ENCODE results near the gene OR10H4.
"Not testable (repeated sequence)": the region's sequence is repeated elsewhere in the genome, so short reads cannot be mapped to it uniquely, and the experiment has no call there.

Gene OR10H4, protein sequence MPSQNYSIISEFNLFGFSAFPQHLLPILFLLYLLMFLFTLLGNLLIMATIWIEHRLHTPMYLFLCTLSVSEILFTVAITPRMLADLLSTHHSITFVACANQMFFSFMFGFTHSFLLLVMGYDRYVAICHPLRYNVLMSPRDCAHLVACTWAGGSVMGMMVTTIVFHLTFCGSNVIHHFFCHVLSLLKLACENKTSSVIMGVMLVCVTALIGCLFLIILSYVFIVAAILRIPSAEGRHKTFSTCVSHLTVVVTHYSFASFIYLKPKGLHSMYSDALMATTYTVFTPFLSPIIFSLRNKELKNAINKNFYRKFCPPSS

DNA sequence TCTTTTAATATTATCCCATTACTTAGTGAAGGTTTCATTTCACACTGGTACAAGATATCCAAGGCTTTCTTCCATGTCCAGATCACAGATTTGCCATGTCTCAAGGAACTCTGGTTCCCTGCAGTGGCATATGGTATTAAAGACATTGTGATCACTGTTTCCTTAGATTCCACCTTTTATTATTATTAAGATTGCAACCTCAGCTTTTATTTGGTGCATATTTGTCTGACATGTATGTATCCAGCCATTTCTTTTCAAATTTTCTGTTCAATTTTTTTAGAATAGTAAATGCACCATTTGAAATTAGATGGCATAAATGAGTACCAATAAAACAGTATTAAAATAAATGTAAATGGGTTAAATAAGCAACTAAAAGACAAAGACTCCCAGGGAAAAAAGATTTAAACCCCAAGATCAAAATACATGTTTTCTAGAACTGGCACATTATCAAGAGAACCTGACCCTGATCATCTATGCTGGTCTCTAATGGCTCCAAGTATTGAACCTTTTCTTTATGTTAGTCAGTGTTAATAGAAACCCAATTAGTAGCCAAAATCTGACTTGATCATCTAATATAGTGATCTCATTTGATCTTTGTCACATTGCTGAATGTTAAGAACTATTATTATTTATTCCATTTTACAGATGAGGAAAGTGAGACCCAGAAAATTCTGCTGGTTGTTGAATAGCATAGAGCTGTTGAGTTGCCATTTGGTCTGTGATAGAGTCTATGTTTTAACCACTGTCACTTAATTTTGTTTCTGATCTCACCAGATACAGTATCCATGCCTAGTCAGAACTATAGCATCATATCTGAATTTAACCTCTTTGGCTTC is at the start of gene OR10H4:
Gene OR10H4, plus strand, starts transcription at position 786 of the 836 bp plus-strand sequence. Its CDS starts 0 bp downstream, at position 786.
- DNase-seq (ENCODE audit: low read depth in 2 of 2): no peak

DNA sequence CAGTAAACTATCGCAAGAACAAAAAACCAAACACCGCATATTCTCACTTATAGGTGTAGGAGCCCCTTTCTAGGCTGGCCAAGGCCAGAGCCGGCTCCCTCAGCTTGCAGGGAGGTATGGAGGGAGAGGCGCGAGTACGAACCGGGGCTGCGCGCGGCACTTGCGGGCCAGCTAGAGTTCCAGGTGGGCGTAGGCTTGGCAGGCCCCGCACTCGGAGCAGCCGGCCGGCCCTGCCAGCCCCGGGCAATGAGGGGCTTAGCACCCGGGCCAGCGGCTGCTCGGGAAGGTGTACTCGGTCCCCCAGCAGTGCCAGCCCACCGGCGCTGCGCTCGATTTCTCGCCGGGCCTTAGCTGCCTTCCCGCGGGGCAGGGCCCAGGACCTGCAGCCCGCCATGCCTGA is 49.2 kb upstream of the OR10H4 start:
- not testable (repeated sequence) for DNase-seq (ENCODE audit: low read depth in 2 of 2)

DNA sequence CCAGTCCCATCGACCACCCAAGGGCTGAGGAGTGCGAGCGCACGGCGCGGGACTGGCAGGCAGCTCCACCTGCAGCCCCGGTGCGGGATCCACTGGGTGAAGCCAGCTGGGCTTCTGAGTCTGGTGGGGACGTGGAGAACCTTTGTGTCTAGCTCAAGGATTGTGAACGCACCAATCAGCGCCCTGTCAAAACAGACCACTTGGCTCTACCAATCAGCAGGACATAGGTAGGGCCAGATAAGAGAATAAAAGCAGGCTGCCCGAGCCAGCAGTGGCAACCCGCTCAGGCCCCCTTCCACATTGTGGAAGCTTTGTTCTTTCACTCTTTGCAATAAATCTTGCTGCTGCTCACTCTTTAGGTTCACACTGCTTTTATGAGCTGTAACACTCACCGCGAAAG is 48.8 kb upstream of the OR10H4 start:
- DNase-seq (ENCODE audit: low read depth in 2 of 2): not testable (repeated sequence)

DNA sequence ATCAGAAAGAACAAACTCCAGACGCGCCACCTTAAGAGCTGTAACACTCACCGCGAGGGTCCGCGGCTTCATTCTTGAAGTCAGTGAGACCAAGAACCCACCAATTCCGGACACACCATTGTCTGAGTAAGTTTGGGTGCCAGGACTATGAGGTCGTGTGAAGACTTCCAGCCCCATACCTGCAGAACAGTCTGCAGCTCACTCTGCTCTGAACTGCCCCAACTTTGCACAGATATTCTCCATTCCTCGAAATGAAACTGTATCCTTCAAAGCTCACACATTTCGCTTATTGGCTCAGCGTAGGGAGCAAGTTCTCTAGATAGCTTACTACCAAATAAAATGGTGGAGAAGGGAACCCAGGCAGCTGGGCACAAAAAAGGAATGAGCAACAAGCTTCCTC is 48.3 kb upstream of the OR10H4 start:
- no peak for DNase-seq (ENCODE audit: low read depth in 2 of 2)

DNA sequence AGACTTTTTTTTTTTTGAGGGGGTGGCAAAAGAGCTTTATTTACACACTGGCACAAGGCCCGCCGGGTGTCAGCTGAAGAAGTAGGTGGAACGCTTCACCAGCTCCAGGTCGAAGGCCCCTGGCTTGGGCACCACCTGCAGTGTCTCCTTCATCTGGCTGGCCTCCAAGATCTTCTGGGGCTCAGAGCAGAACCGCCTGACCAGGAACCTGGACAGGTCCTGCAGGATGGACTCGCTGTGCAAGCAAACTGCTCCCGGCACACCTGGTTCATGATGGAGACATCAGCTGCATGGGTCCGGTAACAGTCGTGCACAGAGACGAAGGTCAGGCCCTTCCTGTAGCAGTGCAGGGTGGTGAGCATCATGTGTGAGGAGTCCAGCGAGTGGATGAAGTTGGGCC is 46.6 kb upstream of the OR10H4 start:
- no peak for DNase-seq (ENCODE audit: low read depth in 2 of 2)

DNA sequence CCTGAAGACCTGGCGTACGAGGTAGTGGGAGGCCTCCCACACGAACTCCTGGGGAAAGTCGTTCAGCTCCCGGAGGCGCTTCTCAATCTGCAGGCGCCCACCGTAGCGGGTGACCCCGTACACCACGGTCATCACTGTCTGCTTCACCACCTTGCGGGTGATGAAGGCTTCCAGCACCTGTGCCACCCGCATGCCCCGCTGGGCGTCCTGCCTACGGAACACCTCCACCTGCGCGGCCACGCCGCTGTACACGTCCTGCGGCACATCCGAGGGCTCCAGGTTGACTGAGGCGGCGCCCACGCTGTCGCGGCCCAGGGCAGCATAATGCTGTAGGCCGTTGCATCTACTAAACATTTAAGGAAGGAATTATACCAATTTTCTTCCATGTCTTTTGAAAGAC is 45.9 kb upstream of the OR10H4 start:
- not testable (repeated sequence) for DNase-seq (ENCODE audit: low read depth in 2 of 2)

DNA sequence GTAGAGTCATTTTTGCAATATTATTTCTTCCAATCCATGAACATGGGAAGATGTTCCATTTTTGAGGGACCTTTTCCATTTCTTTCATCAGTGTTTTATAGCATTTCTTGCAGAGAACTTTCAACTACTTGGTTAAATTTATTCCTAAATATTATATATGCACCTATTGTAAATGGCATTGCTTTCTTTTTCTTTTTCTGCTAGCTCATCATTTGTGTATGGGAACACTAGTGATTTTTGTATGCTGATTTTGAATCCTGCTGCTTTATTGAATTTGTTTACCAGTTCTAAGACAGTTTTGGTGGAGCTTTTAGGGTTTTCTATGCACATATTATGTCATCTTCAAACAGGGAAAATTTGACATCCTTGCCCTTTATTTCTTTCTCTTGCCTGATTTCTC is 43.8 kb upstream of the OR10H4 start:
- DNase-seq (ENCODE audit: low read depth in 2 of 2): no peak

DNA sequence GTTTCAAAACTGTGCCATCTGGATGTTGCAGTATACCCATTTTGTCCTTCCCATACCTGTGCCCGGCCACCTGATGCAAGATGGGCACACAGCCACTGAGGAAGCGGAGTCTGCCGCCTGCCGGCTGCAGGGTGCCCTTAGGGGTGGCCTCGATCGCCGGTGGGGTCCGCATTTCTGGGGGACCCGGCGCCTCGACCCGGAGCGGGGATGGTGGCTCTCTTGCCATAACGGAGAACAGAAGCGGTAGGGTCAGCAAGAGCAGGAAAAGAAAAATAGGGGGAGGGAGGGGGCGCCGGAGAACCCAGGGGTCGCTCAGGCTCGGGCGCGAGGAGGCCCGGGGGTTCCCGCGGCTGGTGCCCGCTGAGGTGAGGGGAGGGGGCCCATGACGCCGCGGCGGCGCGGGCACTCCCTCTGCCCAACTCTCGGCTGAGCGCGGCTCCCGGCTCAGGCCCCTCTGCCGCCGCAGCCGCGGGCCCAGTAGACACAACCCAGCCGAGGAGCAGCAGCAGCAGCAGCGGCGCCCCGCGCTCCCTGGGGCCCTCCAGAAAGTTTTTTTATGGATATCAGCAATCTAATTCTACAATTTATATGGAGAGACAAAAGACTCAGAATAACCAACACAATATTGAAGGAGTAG is 37.1 kb upstream of the OR10H4 start:
- DNase-seq (ENCODE audit: low read depth in 2 of 2): no peak

DNA sequence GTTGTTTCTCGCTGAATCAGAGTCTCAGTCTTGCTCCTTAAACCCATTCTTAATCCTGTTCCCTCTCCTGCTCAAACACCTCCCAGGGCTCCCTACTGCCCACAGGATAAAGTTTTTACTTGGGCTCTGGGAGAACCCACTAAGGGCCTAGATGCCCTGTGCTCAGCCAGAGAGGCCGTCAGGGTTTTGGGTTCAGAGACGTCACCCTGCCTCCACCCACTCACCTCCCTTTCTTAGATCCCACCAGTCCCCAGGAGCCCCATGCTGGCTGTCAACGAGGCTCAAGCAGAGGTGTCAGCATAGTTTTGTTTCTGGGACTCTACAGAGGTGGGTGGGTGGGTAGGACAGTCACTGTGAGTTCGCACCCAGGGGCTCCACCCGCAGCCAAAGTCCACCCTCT is 35.4 kb upstream of the OR10H4 start:
- no peak for DNase-seq (ENCODE audit: low read depth in 2 of 2)

DNA sequence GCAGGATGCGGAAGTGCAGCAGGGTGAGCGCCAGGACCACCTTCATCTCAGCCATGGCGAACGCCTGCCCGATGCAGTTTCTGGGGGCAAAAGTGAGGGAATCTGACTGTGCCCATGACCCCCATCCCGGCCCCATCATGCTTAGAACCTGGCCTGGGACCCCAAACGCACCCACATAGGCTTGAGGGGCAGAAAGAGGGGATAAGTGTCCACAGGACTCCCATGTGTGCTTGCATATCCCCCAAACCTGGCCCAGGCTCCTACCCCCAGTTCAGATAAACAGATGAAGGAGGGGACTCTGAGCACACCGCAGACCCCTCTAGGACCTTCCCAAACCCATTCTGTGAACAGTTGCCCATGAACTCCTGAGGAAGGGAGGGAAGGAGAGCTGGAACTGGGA is 35.0 kb upstream of the OR10H4 start:
- DNase-seq (ENCODE audit: low read depth in 2 of 2): no peak

DNA sequence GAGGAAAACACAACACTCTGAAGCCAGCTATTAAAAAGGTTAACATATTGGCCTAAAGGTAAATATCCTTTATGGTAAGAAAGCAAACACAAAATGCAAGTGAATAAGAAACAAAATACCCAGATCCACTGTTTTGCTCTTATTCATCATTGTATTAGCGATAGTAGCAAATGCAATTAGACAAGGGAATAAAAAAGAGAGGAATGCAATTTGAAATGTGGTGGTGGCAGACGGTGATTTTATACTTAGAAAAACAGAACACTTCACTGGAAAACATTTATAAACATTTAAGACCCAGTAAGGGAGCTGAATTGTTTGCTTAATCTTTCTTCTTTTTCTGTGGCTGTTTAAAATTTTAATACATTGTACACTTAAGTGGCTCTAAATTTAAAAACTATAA is 33.7 kb upstream of the OR10H4 start:
- DNase-seq (ENCODE audit: low read depth in 2 of 2): no peak

DNA sequence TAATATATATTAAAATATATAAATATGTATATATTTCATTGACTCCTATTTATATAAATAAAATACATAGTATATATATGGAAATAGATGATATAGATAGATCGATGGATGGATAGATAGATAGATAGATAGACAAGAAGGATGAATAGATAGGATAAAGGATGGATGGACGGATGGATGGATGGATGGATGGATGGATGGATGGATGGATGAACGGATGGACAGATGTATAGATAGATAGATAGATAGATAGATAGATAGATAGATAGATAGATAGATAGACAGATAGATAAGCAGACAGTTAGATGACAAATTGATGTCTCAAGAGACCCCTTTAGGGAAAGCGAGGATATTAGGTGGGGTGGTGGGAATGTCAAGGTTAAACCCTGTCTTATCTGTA is 29.6 kb upstream of the OR10H4 start:
- DNase-seq (ENCODE audit: low read depth in 2 of 2): no peak

DNA sequence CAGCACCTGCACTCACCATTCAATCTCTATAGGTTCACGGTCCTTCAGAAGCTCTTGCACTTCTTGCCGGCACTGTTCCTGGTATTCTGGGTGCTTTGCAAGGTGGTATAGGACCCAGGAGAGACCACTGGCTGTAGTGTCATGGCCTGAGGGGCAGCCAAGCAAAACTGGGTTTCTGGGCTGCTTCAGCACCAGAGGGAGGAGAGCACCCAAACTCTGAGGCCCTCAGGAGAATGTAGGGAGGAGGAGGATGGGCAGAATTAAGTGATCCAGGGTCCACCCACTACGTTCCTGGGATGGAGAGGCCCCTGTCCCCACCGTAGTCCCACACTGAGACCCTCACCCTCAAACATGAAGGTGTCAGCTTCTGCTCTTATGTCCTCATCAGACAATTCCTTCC is 26.8 kb upstream of the OR10H4 start:
- no peak for DNase-seq (ENCODE audit: low read depth in 2 of 2)

DNA sequence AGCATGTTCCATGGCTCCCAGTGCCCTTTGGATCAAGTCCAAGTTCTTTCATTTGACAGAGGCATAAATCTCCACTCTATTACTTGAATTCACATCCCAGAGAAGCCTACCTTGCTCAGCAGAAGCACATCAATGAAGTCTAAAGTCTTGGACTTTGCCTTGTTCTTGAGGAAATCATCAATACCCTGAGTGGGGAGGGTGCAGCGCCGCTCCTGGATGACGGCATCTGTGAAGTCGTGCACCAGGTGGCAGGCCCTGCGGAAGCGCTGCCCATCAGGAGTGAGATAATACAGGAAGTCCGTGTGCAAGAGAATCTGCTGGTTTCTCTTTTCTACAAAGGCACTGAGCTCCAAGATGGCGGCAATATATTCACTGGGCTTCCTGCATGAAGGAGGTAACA is 25.1 kb upstream of the OR10H4 start:
- DNase-seq (ENCODE audit: low read depth in 2 of 2): no peak

DNA sequence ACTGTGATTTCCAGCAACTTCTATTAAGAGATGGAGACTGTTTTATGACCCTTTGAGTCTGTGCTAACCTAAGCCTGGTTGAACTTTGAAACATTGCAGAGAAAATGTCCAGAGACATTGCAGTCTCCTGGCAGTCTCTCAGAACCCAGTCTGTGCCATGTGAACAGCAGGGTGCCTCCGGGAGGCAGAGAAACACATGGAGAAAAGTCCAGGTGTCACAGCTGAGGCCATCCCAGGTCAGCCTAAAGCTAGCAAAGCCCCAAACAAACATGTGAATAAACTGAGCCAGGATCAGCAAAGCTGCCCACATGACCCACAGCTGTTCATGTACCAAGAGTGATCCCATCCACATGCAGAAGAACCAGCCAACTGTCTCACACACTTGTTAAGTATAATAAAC is 22.3 kb upstream of the OR10H4 start:
- DNase-seq (ENCODE audit: low read depth in 2 of 2): no peak

DNA sequence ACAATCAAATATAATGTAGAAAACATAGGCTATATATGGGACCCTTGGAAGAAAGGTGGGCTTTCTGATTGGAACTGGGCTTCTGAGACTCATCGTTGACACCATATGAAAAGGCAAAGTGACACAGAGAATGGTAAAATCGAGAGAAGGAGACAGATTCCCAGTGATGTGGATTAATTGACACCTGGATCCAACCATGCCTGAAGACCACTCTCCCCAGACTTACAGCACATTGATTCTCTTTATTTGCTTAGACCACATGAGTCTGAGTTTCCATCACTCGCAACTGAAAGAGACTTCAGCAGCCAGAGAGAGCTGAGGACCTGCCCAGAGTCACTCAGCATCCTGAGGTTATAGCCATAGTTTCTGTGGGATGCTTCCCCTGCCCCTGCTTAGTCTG is 20.5 kb upstream of the OR10H4 start:
- no peak for DNase-seq (ENCODE audit: low read depth in 2 of 2)

DNA sequence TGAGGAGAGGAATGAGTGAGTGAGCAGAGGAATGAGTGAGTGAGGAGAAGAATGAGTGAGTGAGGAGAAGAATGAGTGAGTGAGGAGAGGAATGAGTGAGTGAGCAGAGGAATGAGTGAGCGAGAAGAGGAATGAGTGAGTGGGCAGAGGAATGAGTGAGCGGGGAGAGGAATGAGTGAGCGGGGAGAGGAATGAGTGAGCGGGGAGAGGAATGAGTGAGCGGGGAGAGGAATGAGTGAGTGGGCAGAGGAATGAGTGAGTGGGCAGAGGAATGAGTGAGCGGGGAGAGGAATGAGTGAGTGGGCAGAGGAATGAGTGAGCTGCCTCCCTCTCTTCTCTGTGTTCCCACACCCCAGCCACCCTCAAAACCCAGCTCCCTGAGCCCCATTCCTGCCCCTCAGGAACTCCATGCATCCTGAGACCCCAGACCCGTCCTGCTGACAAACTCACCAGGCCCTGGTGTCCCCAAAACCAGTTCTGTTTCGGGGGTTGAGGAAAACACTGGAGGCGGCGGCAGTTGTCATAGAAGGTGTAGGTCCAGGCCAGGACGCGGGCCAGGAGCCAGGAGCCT is 15.0 kb upstream of the OR10H4 start:
- peak in 1 of 2 donors; percentile 7 for DNase-seq (ENCODE audit: low read depth in 2 of 2)

DNA sequence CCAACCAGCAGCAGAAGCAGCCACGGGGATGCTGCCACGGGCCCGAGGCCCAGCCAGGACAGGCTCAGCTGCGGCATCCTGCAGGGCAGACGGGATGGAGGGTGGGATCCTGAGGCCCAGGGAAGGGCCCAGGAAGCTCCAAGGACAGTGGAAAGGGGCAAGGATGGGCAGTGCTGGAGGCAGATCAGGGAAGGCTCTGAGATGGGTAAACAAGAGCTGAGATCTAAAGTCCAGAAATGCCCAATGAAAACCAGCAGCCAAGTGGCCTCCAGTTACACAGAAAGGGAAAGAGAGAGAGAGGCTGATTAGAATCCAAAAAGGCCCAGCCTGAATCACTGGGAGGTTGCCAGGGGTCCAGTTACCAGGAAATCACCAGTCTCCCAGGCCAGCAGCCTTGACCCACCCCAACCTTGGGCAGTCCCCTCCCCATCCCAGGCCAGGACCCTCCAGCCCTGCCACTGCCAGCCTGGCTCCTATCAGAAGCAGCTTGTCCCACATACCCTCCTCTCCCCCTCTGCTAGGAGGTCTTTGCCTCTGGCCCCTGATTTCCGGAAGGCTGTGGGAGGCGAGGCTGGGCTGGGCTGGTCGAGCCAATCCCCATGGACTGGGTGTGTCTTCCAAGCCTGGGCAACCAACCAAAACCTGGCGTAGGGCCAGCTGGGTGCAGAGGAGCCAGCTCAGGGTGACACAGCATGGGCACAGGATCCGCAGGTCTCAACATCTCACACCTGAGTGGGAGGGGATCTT is 14.3 kb upstream of the OR10H4 start, which contains the start of gene CYP4F11:
Gene CYP4F11, minus strand, starts transcription at position 198 of the 747 bp plus-strand sequence. Its CDS starts 121 bp downstream, at position 77.
- no peak for DNase-seq (ENCODE audit: low read depth in 2 of 2)

DNA sequence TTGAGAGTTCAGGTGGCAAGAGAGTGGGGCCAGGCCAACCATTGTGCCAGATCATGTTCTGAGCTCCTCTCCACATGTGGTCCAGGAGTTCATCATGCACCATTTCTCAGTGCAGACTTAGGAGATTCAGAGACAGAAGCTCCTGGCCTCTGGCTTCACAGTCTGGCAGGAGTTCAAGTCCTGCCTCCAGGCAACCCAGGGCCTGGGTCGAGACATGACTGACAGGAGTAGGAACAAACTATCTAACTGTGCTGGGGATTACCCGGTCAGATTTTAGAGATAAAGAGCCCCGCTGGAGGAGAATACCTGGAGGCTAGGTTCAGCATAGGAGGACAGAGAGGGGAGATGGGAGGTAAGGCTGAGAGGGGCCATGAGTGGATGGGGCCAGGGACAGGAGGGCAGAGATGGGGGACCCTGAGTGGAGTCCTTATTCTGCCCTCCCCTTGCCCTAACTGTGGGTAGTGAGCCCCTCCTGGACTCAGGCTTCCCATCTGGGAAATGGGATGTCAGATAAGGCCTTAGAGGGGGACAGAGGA is 13.6 kb upstream of the OR10H4 start:
- no peak for DNase-seq (ENCODE audit: low read depth in 2 of 2)

DNA sequence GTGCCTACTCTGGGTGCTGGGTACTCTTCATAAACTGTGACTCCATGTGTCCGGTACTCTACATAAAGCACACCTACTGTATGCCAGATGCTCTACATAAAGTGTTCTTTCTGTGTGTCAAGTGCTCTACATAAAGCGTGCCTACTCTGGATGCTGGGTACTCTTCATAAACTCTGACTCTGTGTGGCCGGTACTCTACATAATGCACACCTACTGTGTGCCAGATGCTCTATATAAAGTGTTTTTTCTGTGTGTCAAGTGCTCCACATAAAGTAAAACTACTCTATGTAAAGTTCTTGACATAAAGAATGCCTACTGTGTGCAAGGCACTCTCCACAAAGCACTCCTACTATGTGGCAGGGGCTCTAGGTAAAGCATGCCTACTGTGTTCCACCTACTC is 12.6 kb upstream of the OR10H4 start:
- no peak for DNase-seq (ENCODE audit: low read depth in 2 of 2)

DNA sequence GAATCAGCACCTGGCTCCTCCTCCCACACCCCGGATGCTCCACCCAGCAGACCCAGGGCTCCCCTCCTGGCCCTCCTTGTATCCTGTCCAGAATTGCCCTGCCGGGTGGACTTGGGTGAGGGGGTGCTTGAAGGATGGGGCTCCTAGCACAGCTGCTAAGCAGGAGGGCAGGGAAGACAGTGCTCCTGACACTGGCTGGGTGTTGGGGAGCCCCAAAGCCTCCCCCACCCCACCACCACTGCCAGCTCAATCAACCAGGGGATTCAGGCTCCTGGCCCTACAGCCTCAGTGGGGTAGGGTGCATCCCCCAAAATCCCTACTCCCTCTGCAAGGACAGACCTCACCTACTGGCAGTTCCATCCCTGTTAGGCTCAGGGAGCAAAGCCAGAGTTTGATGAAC is 11.9 kb upstream of the OR10H4 start:
- DNase-seq (ENCODE audit: low read depth in 2 of 2): no peak
